ENCODE data around the gene TCOF1. TPM values are rescaled to one million over a fixed set of nuclear protein-coding genes. Genes with fewer than 3 reads are reported as not detected.

The TCOF1 gene
- total RNA-seq, 4 donors from 2014 or later: 32.1 to 64.8 (median 38.7) TPM

DNA sequence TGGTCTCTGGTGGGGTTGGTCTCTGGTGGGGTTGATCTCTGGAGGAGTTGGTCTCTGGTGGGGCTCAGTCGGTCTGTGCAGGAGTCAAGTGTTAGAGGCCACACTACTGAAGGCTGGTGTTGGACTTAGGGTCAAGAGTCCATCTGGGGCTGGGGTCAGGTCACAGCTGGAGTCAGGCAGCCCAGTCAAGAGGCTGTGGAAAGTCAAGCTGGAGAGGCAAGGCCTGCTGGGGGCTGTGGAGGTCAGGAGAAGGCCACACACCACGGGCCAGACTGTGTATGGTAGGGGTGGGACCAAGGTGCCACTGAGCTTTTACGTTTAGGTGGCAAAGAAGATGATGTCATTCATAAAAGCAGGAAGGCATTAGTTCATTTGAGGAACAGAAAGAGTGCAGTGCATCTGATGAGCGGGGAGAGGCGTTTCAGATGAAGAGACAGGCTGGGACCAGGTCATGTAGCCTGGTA lies 71.9 kb downstream of the TCOF1 start:
- no peak overlapping the region for H3K27ac ChIP-seq
- peaks cover 0 to 12% (median 8%) of the 10 kb centered on the region in 4 donors for H3K4me1 ChIP-seq
- WGBS, 2 donors: 74 to 77% methylated on average over 5 of the region's 5 CpGs
- H3K27me3 ChIP-seq: no peaks in the 10 kb centered on the region
- H3K9me3 ChIP-seq: no peaks in the 10 kb centered on the region
- no peak overlapping the region for H3K4me3 ChIP-seq
- DNase-seq (ENCODE audit: low spot score in 2 of 2): no peak
- no peak for TF ChIP-seq POLR2A (IDR thresholded peaks at IDR 0.05)
- no peak for TF ChIP-seq EP300 (IDR thresholded peaks at IDR 0.05)
- TF ChIP-seq, protein P1, sequence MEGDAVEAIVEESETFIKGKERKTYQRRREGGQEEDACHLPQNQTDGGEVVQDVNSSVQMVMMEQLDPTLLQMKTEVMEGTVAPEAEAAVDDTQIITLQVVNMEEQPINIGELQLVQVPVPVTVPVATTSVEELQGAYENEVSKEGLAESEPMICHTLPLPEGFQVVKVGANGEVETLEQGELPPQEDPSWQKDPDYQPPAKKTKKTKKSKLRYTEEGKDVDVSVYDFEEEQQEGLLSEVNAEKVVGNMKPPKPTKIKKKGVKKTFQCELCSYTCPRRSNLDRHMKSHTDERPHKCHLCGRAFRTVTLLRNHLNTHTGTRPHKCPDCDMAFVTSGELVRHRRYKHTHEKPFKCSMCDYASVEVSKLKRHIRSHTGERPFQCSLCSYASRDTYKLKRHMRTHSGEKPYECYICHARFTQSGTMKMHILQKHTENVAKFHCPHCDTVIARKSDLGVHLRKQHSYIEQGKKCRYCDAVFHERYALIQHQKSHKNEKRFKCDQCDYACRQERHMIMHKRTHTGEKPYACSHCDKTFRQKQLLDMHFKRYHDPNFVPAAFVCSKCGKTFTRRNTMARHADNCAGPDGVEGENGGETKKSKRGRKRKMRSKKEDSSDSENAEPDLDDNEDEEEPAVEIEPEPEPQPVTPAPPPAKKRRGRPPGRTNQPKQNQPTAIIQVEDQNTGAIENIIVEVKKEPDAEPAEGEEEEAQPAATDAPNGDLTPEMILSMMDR (IDR thresholded peaks at IDR 0.05): no peak
- no peaks in the 10 kb centered on the region for H3K36me3 ChIP-seq

DNA sequence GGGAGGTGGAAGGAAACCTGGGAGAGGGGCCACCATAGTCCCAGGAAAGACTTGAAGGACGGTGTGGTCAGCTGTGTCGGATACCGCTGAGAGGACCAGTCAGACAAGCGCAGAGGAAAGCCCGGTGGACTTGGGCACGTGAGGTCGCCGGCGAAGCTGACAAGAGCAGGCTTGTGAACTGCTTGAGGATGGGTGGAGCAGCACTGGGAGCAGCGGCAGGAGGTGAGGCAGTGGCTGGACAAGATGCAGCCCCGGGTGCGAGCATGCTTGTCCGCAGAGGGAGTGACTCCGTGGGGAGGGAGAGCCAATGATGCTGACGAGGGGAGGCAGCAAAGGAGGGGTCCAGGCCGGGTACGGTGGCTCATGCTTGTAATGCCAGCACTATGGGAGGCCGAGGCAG lies 73.6 kb downstream of the TCOF1 start:
- no peaks in the 10 kb centered on the region for H3K27me3 ChIP-seq
- no peak overlapping the region for H3K27ac ChIP-seq
- H3K36me3 ChIP-seq: no peaks in the 10 kb centered on the region
- TF ChIP-seq POLR2A (IDR thresholded peaks at IDR 0.05) (no peak), EP300 (IDR thresholded peaks at IDR 0.05) (no peak)
- TF ChIP-seq, protein P1 (IDR thresholded peaks at IDR 0.05): no peak
- H3K4me3 ChIP-seq: no peak overlapping the region
- peaks cover 0 to 15% (median 8%) of the 10 kb centered on the region in 4 donors for H3K4me1 ChIP-seq
- DNase-seq (ENCODE audit: low spot score in 2 of 2): no peak
- 85% methylated on average over 18 of the region's 18 CpGs for WGBS, 2 donors
- no peaks in the 10 kb centered on the region for H3K9me3 ChIP-seq

DNA sequence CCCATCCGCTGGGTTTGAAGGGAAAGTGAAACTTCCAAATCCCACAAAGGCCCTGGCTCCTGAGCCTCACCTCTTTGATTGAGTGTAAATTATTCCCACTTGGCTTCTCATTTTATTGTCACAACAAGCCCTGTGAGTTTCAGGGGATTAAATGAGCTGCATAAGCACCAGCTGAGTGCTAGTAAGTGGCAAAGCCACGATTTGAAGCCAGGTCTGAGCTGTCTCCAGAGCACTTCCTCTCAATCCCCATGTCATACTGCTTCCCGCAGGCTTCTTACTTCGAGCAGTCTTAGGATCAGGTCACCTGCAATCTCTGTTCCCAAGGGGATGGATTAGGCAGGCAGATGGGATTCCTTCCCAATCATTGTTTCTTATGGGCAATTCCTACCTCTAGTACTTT lies 74.1 kb downstream of the TCOF1 start:
- no peak for TF ChIP-seq EP300 (IDR thresholded peaks at IDR 0.05)
- TF ChIP-seq, protein P1 (IDR thresholded peaks at IDR 0.05): no peak
- no peak for TF ChIP-seq POLR2A (IDR thresholded peaks at IDR 0.05)
- no peak for DNase-seq (ENCODE audit: low spot score in 2 of 2)
- no peaks in the 10 kb centered on the region for H3K9me3 ChIP-seq
- H3K36me3 ChIP-seq: no peaks in the 10 kb centered on the region
- no peak overlapping the region for H3K27ac ChIP-seq
- peaks cover 0 to 18% (median 9%) of the 10 kb centered on the region in 4 donors for H3K4me1 ChIP-seq
- H3K27me3 ChIP-seq: no peaks in the 10 kb centered on the region
- H3K4me3 ChIP-seq: no peak overlapping the region
- 50 to 62% methylated on average over 4 of the region's 4 CpGs for WGBS, 2 donors

DNA sequence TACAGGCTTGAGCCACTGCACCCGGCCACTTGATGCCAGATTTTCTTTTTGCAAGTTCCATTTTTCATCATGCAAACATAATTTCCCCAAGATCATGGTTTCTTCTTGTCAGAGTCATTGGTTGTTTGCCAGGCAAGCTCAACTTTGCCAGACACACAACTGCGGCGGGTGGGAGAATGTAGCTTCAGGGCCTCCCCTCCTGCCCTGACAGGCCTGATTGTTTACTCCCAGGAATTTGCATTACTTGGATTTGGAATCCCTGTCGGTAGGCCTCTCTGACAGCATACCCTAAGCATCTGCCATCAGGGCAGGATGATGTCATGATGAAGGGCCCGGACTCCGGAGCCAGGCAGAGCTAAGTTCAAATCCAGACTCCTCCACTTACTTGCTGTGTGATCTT lies 77.0 kb downstream of the TCOF1 start:
- no peak for DNase-seq (ENCODE audit: low spot score in 2 of 2)
- TF ChIP-seq EP300 (IDR thresholded peaks at IDR 0.05) (no peak), POLR2A (IDR thresholded peaks at IDR 0.05) (no peak)
- TF ChIP-seq, protein P1 (IDR thresholded peaks at IDR 0.05): no peak
- H3K4me1 ChIP-seq: peaks cover 0 to 6% (median 2%) of the 10 kb centered on the region in 4 donors
- no peak overlapping the region for H3K27ac ChIP-seq
- H3K36me3 ChIP-seq: no peaks in the 10 kb centered on the region
- H3K27me3 ChIP-seq: no peaks in the 10 kb centered on the region
- no peaks in the 10 kb centered on the region for H3K9me3 ChIP-seq
- no peak overlapping the region for H3K4me3 ChIP-seq
- WGBS, 2 donors: 40 to 55% methylated on average over 4 of the region's 6 CpGs

DNA sequence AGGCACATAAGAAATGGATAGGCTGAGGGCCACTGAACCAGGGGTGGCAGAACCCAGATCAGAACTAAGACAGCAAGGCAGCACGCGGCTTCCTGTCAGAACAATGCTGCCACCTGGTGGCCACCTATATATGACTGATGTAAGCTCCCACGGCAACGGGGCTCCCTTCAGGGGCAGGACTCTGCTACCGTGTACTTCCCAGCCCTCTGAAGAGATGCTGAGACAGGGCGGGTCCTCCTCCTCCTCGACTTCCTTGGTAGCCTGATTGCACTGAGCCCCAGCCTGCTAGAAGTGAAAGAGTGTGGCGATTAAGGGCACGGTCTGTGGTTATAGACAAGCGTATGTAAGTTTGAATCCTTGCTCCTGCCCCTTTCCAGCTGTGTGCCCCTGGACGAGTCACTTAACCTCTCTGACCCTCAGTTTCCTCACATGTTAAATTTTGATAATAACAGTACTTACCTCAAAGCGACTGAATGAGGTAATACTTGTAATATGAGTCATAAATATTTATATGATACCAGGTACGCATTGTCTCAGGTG lies 78.7 kb downstream of the TCOF1 start:
- H3K27ac ChIP-seq: no peak overlapping the region
- no peaks in the 10 kb centered on the region for H3K27me3 ChIP-seq
- H3K4me1 ChIP-seq: peaks cover 0 to 6% (median 2%) of the 10 kb centered on the region in 4 donors
- TF ChIP-seq POLR2A (IDR thresholded peaks at IDR 0.05): no peak
- TF ChIP-seq, protein P1 (IDR thresholded peaks at IDR 0.05): peak; percentile 77 to 92 (median 88)
- H3K36me3 ChIP-seq: peaks cover 0 to under 1% (median 0%) of the 10 kb centered on the region in 3 donors
- H3K4me3 ChIP-seq: no peak overlapping the region
- DNase-seq (ENCODE audit: low spot score in 2 of 2): peak; percentile 92 to 99
- 17 to 18% methylated on average over 13 of the region's 13 CpGs for WGBS, 2 donors
- no peaks in the 10 kb centered on the region for H3K9me3 ChIP-seq

All from tibial nerve (tissue), 4 donors.